ENCODE measurements around the gene METAP1D. TPM values are rescaled to one million over a fixed set of nuclear protein-coding genes. Genes with fewer than 3 reads are reported as not detected.
"Not testable (repeated sequence)": the region's sequence is repeated elsewhere in the genome, so short reads cannot be mapped to it uniquely, and the experiment has no call there.

METAP1D gene
- total RNA-seq, 1 donor from 2014 or later: 2.7 TPM

GRCh38 chr2:171997031-171997430, 2.7 kb upstream of the METAP1D start:
- not testable (repeated sequence) for DNase-seq (ENCODE audit: low spot score)

- DNase-seq (ENCODE audit: low spot score): no peak
Measured at GRCh38 chr2:171999161-171999560, 592 bp upstream of the METAP1D start.

- DNase-seq (ENCODE audit: low spot score): no peak
Measured at GRCh38 chr2:172000696-172001361, 1.1 kb downstream of the METAP1D start.

GRCh38 chr2:172007372-172007771, 7.6 kb downstream of the METAP1D start:
- no peak for DNase-seq (ENCODE audit: low spot score)

- no peak for DNase-seq (ENCODE audit: low spot score)
Measured at GRCh38 chr2:172009823-172010222, 10.1 kb downstream of the METAP1D start.

GRCh38 chr2:172011812-172012575, 12.2 kb downstream of the METAP1D start:
- DNase-seq (ENCODE audit: low spot score): no peak

GRCh38 chr2:172012677-172013391, 13.1 kb downstream of the METAP1D start:
- DNase-seq (ENCODE audit: low spot score): no peak

GRCh38 chr2:172013396-172013795, 13.6 kb downstream of the METAP1D start:
- no peak for DNase-seq (ENCODE audit: low spot score)

- no peak for DNase-seq (ENCODE audit: low spot score)
Measured at GRCh38 chr2:172021074-172021931, 21.6 kb downstream of the METAP1D start.

- DNase-seq (ENCODE audit: low spot score): no peak
Measured at GRCh38 chr2:172021955-172022354, 22.2 kb downstream of the METAP1D start.

- no peak for DNase-seq (ENCODE audit: low spot score)
Measured at GRCh38 chr2:172031536-172031935, 31.8 kb downstream of the METAP1D start.

- DNase-seq (ENCODE audit: low spot score): no peak
Measured at GRCh38 chr2:172038121-172038520, 38.4 kb downstream of the METAP1D start.

- DNase-seq (ENCODE audit: low spot score): no peak
Measured at GRCh38 chr2:172038604-172039003, 38.9 kb downstream of the METAP1D start.

- DNase-seq (ENCODE audit: low spot score): no peak
Measured at GRCh38 chr2:172039011-172039704, 39.4 kb downstream of the METAP1D start.

- no peak for DNase-seq (ENCODE audit: low spot score)
Measured at GRCh38 chr2:172040311-172040710, 40.6 kb downstream of the METAP1D start.

- DNase-seq (ENCODE audit: low spot score): no peak
Measured at GRCh38 chr2:172046080-172046678, 46.4 kb downstream of the METAP1D start.

GRCh38 chr2:172046866-172047565, 47.3 kb downstream of the METAP1D start:
- DNase-seq (ENCODE audit: low spot score): no peak

- DNase-seq (ENCODE audit: low spot score): no peak
Measured at GRCh38 chr2:172047566-172048507, 48.1 kb downstream of the METAP1D start.
